Measurements from ENCODE around the gene CEP250. TPM values are rescaled to one million over a fixed set of nuclear protein-coding genes. Genes with fewer than 3 reads are reported as not detected.

Gene CEP250
- polyA plus RNA-seq, 1 donor from 2014 or later, result 22.0 TPM

DNA sequence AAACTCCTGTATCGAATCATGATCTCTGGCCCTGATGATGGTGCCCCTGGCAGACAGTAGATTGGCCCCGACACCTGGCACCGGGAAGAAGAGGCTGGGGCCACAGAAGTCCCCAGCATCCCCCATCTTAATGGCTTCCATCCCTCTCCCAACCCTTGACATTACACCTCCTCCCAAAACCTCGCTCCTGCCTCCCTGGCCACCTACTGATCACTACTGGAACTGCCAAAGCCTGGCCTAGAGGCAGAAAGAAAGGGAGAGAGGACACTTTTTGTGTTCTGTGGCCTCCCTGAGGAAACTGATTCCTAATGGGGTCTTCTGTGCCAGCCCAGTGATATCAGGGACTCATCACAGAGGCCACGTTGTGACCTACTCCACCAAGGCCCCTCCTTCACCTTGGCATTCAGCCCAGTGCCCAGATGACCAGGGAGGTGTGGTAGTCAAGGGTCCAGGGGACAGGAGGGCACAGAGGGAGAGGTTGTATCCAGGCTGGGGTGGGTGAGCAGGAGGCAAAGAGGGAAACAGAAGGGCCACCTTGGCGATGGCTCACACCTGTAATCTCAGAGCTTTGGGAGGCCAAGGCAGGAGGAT lies 68.0 kb downstream of the CEP250 start:
- no peaks in the 10 kb centered on the region for H3K9me2 ChIP-seq (ENCODE audit: insufficient read depth, low read length)
- H2AFZ ChIP-seq (ENCODE audit: low read depth, low read length), result no peak overlapping the region

GRCh38 chr20:35525639-35526038 lies 70.2 kb downstream of the CEP250 start:
- no peaks in the 10 kb centered on the region for H3K9me3 ChIP-seq (ENCODE audit: low read length)
- H4K20me1 ChIP-seq (ENCODE audit: insufficient read depth), result no peaks in the 10 kb centered on the region
- no peak overlapping the region for H3K4me3 ChIP-seq (ENCODE audit: low read length)
- H3K79me2 ChIP-seq (replicated peaks; ENCODE audit: insufficient read depth, low read length), result no peaks in the 10 kb centered on the region
- H3K4me2 ChIP-seq (ENCODE audit: low read length), result no peak overlapping the region
- no peaks in the 10 kb centered on the region for H3K9me2 ChIP-seq (ENCODE audit: insufficient read depth, low read length)
- no peak overlapping the region for H2AFZ ChIP-seq (ENCODE audit: low read depth, low read length)
- no peak overlapping the region for H3K9ac ChIP-seq (ENCODE audit: low read length)
- no peaks in the 10 kb centered on the region for H3K36me3 ChIP-seq (ENCODE audit: insufficient read depth, low read length)
- TF ChIP-seq EZH2 (IDR thresholded peaks at IDR 0.05; ENCODE audit: borderline replicate concordance, insufficient read depth, low read length, poor library complexity, severe bottlenecking) (no peak), RAD21 (conservative IDR thresholded peaks at IDR 0.05) (no peak), MXI1 (conservative IDR thresholded peaks at IDR 0.05; ENCODE audit: poor library complexity, severe bottlenecking) (no peak), REST (IDR thresholded peaks at IDR 0.05; ENCODE audit: borderline replicate concordance) (no peak), EP300 (conservative IDR thresholded peaks at IDR 0.05; ENCODE audit: poor library complexity, severe bottlenecking) (no peak), TAF1 (IDR thresholded peaks at IDR 0.05; ENCODE audit: low read depth) (no peak), POLR2AphosphoS5 (IDR thresholded peaks at IDR 0.05) (no peak)
- no peaks in the 10 kb centered on the region for H3K27me3 ChIP-seq (ENCODE audit: insufficient read depth, low read depth, low read length)
- H3K27ac ChIP-seq (ENCODE audit: low read length), result no peak overlapping the region
- no peaks in the 10 kb centered on the region for H3F3A ChIP-seq (ENCODE audit: insufficient read depth, low read length, poor library complexity, severe bottlenecking)

More for the DNA sequence above, 68.0 kb downstream of the CEP250 start:
- no peak overlapping the region for H3K4me2 ChIP-seq (ENCODE audit: low read length)
- H3K27me3 ChIP-seq (ENCODE audit: insufficient read depth, low read depth, low read length), result no peaks in the 10 kb centered on the region
- TF ChIP-seq MXI1 (conservative IDR thresholded peaks at IDR 0.05; ENCODE audit: poor library complexity, severe bottlenecking) (no peak), EP300 (conservative IDR thresholded peaks at IDR 0.05; ENCODE audit: poor library complexity, severe bottlenecking) (no peak), EZH2 (IDR thresholded peaks at IDR 0.05; ENCODE audit: borderline replicate concordance, insufficient read depth, low read length, poor library complexity, severe bottlenecking) (no peak), TAF1 (IDR thresholded peaks at IDR 0.05; ENCODE audit: low read depth) (no peak), POLR2AphosphoS5 (IDR thresholded peaks at IDR 0.05) (no peak), REST (IDR thresholded peaks at IDR 0.05; ENCODE audit: borderline replicate concordance) (no peak), RAD21 (conservative IDR thresholded peaks at IDR 0.05) (no peak), SMC3 (conservative IDR thresholded peaks at IDR 0.05; ENCODE audit: poor library complexity) (no peak)
- TF ChIP-seq, protein P1, sequence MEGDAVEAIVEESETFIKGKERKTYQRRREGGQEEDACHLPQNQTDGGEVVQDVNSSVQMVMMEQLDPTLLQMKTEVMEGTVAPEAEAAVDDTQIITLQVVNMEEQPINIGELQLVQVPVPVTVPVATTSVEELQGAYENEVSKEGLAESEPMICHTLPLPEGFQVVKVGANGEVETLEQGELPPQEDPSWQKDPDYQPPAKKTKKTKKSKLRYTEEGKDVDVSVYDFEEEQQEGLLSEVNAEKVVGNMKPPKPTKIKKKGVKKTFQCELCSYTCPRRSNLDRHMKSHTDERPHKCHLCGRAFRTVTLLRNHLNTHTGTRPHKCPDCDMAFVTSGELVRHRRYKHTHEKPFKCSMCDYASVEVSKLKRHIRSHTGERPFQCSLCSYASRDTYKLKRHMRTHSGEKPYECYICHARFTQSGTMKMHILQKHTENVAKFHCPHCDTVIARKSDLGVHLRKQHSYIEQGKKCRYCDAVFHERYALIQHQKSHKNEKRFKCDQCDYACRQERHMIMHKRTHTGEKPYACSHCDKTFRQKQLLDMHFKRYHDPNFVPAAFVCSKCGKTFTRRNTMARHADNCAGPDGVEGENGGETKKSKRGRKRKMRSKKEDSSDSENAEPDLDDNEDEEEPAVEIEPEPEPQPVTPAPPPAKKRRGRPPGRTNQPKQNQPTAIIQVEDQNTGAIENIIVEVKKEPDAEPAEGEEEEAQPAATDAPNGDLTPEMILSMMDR (IDR thresholded peaks at IDR 0.05; ENCODE audit: poor library complexity, severe bottlenecking), result no peak
- H3K36me3 ChIP-seq (ENCODE audit: insufficient read depth, low read length), result no peaks in the 10 kb centered on the region
- no peak overlapping the region for H3K9ac ChIP-seq (ENCODE audit: low read length)
- no peak overlapping the region for H3K4me3 ChIP-seq (ENCODE audit: low read length)
- no peaks in the 10 kb centered on the region for H3F3A ChIP-seq (ENCODE audit: insufficient read depth, low read length, poor library complexity, severe bottlenecking)
- H3K27ac ChIP-seq (ENCODE audit: low read length), result no peak overlapping the region
- H3K79me2 ChIP-seq (replicated peaks; ENCODE audit: insufficient read depth, low read length), result no peaks in the 10 kb centered on the region
- H4K20me1 ChIP-seq (ENCODE audit: insufficient read depth), result no peaks in the 10 kb centered on the region
- H3K9me3 ChIP-seq (ENCODE audit: low read length), result no peaks in the 10 kb centered on the region

Measured in neural cell (in vitro differentiated cells).